BE2C (cell line): Measurements from ENCODE around the gene ARAP2.

Source experiments
- DNase-seq: peaks from one replicate; pipeline ENCODE4 v3.0.0-alpha.2; 2020
- H3K27me3 ChIP-seq: fragments of 250-450 bp; sonication (Bioruptor Pico); 2 replicates; pipeline ENCODE4 v1.5.1; 2020; ENCODE audit warnings: mild to moderate bottlenecking
- H3K36me3 ChIP-seq: fragments of 250-450 bp; sonication (Bioruptor Pico); 2 replicates; pipeline ENCODE4 v1.5.1; 2020; ENCODE audit warnings: mild to moderate bottlenecking
- H3K4me1 ChIP-seq: fragments of 250-450 bp; sonication (Bioruptor Pico); 2 replicates; pipeline ENCODE4 v1.5.1; 2020
- H3K4me3 ChIP-seq: 2 replicates; pipeline ENCODE4 v1.5.1; 2011; ENCODE audit warnings: low read depth, low read length
- H3K9me3 ChIP-seq: fragments of 250-450 bp; sonication (Bioruptor Pico); 2 replicates; pipeline ENCODE4 v1.5.1; 2020
- CTCF ChIP-seq: IDR thresholded peaks from 2 replicates; pipeline ENCODE4 v1.5.1; 2012; ENCODE audit warnings: mild to moderate bottlenecking, low read depth, low read length

ARAP2 gene

GRCh38 chr4:36278789-36279188 lies 34.5 kb upstream of the ARAP2 start:
- Histone ChIP-seq H3K9me3 (no peaks in the 10 kb centered on the region), H3K4me1 (no peaks in the 10 kb centered on the region), H3K4me3 (no peak overlapping the region), H3K27me3 (no peaks in the 10 kb centered on the region), H3K36me3 (no peaks in the 10 kb centered on the region)
- TF ChIP-seq CTCF: no peak
- no peak for DNase-seq

GRCh38 chr4:36277533-36277932 lies 33.2 kb upstream of the ARAP2 start:
- DNase-seq: no peak
- TF ChIP-seq CTCF: no peak
- Histone ChIP-seq H3K4me3 (no peak overlapping the region), H3K36me3 (no peaks in the 10 kb centered on the region), H3K27me3 (no peaks in the 10 kb centered on the region), H3K9me3 (no peaks in the 10 kb centered on the region), H3K4me1 (no peaks in the 10 kb centered on the region)

GRCh38 chr4:36274158-36274557 lies 29.8 kb upstream of the ARAP2 start:
- no peaks in the 10 kb centered on the region for H3K4me1 ChIP-seq
- no peaks in the 10 kb centered on the region for H3K36me3 ChIP-seq
- H3K27me3 ChIP-seq: no peaks in the 10 kb centered on the region
- TF ChIP-seq CTCF: no peak
- H3K4me3 ChIP-seq: no peak overlapping the region
- H3K9me3 ChIP-seq: no peaks in the 10 kb centered on the region
- DNase-seq: no peak

- Histone ChIP-seq H3K36me3 (no peaks in the 10 kb centered on the region), H3K4me3 (no peak overlapping the region), H3K27me3 (no peaks in the 10 kb centered on the region), H3K4me1 (no peaks in the 10 kb centered on the region), H3K9me3 (no peaks in the 10 kb centered on the region)
- DNase-seq: no peak
- no peak for TF ChIP-seq CTCF
Measured at GRCh38 chr4:36273276-36273675, 29.0 kb upstream of the ARAP2 start.

GRCh38 chr4:36269533-36270173 lies 25.3 kb upstream of the ARAP2 start:
- no peaks in the 10 kb centered on the region for H3K27me3 ChIP-seq
- H3K9me3 ChIP-seq: no peaks in the 10 kb centered on the region
- no peak overlapping the region for H3K4me3 ChIP-seq
- no peak for TF ChIP-seq CTCF
- H3K4me1 ChIP-seq: no peaks in the 10 kb centered on the region
- no peak for DNase-seq
- H3K36me3 ChIP-seq: no peaks in the 10 kb centered on the region

GRCh38 chr4:36269101-36269500 lies 24.8 kb upstream of the ARAP2 start:
- no peaks in the 10 kb centered on the region for H3K9me3 ChIP-seq
- DNase-seq: no peak
- no peaks in the 10 kb centered on the region for H3K36me3 ChIP-seq
- H3K4me3 ChIP-seq: no peak overlapping the region
- TF ChIP-seq CTCF: no peak
- no peaks in the 10 kb centered on the region for H3K4me1 ChIP-seq
- no peaks in the 10 kb centered on the region for H3K27me3 ChIP-seq
